KOPT-K1 (cell line): ENCODE results near the gene FRMPD3.

Source experiments
- H3K27ac ChIP-seq: fragments of 200-600 bp; sonication (generic); 2 replicates; pipeline ENCODE4 v1.5.1; 2016; ENCODE audit warnings: antibody characterized with exemption, mild to moderate bottlenecking, low read depth, low read length; ENCODE audit not compliant: poor library complexity, severe bottlenecking
- H3K36me3 ChIP-seq: fragments of 200-600 bp; sonication (generic); 2 replicates; pipeline ENCODE4 v1.5.1; 2017; ENCODE audit warnings: antibody characterized with exemption, mild to moderate bottlenecking, low read length, moderate library complexity; ENCODE audit not compliant: insufficient read depth
- H3K9me3 ChIP-seq: fragments of 200-600 bp; sonication (generic); 2 replicates; pipeline ENCODE4 v1.5.1; 2017; ENCODE audit warnings: antibody characterized with exemption, low read length, mild to moderate bottlenecking; ENCODE audit not compliant: insufficient read depth, poor library complexity, severe bottlenecking

The FRMPD3 gene

DNA sequence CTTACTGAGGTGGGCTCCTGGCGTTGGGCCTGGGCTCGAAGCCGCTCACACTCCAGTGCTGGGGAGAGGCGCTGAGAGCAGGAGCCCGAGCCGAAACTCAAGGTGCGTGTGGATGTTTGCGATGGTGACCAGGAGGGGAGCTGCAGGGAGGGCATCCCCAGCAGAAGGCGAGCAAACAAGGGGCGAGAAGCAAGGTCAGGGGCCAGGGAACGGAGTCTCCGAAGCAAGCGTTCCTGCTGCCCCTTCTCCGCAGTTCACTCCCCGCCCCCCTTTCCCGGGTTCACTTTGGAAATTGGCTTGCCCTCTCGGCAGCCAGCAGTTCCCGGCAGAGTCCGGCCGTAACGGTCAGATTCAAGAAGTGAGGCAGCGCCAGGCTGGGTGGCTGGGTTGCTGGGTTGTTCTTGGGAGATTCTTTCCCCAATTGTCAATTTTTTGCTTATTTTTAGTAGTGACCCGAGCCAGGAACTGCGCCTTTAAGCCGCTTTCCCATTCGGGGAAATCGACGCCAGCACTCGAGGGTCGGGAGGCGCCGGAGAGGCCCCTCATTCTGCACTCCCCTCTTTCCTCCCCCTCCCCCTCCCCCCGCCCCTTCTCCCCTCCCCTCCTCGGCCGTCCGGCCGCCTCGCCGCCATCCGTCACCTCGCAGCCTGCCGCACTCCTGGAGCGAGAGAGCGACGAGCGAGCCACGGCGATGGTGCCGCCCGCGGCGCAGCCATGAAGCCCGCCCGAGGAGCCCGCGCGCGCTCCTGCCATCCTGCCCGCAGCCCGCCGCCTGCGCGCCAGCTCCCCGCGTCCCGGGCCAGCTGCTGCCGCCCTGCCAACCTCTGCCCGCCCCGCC, at the start of gene FRMPD3:
Gene FRMPD3 (plus strand): TSS at position 655 of the 838 bp plus-strand sequence. CDS start 76,937 bp downstream, outside the sequence.
- no peaks in the 10 kb centered on the region for H3K9me3 ChIP-seq
- H3K36me3 ChIP-seq = no peaks in the 10 kb centered on the region
- H3K27ac ChIP-seq = no peak within 1 kb of the TSS

DNA sequence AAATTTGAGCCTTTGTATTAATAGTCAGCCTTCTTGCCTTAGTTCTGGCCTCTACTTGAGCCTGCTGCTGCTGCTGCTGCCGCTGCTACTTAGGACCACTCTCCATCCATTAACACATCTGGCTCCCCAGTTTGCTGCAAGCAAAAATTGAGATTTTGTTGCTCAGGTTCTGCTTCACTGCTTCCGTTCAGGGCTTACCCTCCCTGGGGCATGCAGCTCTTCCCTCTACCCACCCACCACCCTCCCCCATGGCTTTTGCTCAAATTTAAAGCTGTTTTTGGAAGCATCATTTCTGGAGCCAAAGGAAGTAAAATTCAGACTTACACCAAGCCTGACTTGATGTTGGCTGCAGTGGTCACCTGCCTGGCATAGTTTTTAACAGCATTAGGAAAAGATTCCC, 28.9 kb upstream of the FRMPD3 start:
- Histone ChIP-seq H3K9me3 (no peaks in the 10 kb centered on the region), H3K27ac (no peak overlapping the region), H3K36me3 (no peaks in the 10 kb centered on the region)

GRCh38 chrX:107421337-107421861, 28.1 kb upstream of the FRMPD3 start:
- no peaks in the 10 kb centered on the region for H3K36me3 ChIP-seq
- no peak overlapping the region for H3K27ac ChIP-seq
- no peaks in the 10 kb centered on the region for H3K9me3 ChIP-seq

DNA sequence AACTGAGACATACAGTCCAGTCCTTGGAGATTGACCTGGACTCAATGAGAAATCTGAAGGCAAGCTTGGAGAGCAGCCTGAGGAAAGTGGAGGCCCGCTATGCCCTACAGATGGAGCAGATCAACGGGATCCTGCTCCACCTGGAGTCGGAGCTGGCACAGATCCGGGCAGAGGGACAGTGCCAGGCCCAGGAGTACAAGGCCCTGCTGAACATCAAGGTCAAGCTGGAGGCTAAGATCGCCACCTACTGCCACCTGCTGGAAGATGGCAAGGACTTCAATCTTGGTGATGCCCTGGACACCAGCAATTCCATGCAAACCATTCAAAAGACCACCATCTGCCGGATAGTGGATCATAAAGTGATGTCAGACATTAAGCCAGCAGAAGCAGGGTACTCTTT, 20.4 kb upstream of the FRMPD3 start:
- no peaks in the 10 kb centered on the region for H3K36me3 ChIP-seq
- no peak overlapping the region for H3K27ac ChIP-seq
- no peaks in the 10 kb centered on the region for H3K9me3 ChIP-seq

DNA sequence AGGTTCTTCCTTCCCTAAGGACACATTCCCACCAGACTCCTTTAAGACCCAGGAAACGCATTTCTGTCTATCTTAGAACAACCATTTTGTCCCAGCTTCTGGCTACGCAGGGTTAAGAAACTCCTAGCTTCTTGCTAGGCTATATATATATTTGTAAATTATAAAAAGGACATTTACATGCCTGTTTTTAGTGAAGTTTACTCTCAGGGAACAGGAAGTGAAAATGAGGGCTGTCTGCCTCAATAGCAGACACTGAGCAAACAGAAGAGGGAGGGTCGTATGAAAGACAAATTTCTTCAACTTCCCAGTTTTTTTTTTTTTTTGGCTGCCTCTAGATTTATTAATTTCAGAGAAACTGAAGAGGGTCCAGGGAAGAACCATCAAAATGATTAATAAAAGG, 9.3 kb upstream of the FRMPD3 start:
- Histone ChIP-seq H3K27ac (no peak overlapping the region), H3K9me3 (no peaks in the 10 kb centered on the region), H3K36me3 (no peaks in the 10 kb centered on the region)

DNA sequence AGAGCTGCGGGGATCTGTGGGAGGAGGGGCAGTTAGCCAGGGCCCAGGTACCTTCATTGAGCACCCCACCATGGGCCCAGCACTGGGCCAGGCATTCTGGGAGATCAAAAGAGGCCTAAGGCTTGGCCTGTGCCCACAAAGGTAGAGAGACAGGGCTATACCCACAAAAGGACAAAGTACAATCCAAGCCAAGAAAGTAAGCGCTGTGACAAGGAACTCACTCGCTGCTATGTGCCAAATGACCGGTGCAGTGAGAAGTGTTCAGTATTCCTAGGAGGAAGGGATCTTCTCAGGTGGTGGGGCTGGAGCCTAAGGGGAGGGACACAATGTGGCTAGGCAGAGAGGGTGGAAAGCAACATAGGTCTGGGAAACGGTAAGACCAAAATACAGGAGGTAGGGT, 8.8 kb upstream of the FRMPD3 start:
- Histone ChIP-seq H3K27ac (no peak overlapping the region), H3K9me3 (no peaks in the 10 kb centered on the region), H3K36me3 (no peaks in the 10 kb centered on the region)

- Histone ChIP-seq H3K36me3 (no peaks in the 10 kb centered on the region), H3K27ac (no peak overlapping the region), H3K9me3 (no peaks in the 10 kb centered on the region)
These were observed 6.4 kb upstream of the FRMPD3 start for GRCh38 chrX:107442914-107443527.

DNA sequence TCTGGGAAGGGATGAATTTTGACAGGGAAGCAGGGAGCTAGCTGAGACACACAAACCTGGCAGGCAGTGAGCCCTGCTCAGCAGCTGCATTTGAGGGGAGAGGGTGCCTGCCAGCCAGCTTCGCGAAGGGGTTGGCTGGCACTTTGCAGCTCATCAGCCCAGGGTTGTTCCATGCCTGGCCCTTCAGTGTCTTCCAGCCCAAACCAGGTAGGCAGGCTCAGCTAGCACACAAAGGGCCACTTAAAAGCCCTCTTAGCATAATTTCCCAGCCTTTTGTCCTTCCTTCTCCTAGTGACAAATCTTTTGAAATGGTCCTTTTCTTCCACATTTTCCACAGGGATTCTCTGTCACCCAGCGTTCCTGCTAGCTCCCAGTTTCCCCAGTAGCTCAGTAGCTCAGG, 4.3 kb upstream of the FRMPD3 start:
- H3K27ac ChIP-seq = no peak overlapping the region
- no peaks in the 10 kb centered on the region for H3K36me3 ChIP-seq
- H3K9me3 ChIP-seq = no peaks in the 10 kb centered on the region

- Histone ChIP-seq H3K27ac (no peak overlapping the region), H3K9me3 (no peaks in the 10 kb centered on the region), H3K36me3 (no peaks in the 10 kb centered on the region)
These were observed 3.8 kb upstream of the FRMPD3 start for GRCh38 chrX:107445631-107446030.

DNA sequence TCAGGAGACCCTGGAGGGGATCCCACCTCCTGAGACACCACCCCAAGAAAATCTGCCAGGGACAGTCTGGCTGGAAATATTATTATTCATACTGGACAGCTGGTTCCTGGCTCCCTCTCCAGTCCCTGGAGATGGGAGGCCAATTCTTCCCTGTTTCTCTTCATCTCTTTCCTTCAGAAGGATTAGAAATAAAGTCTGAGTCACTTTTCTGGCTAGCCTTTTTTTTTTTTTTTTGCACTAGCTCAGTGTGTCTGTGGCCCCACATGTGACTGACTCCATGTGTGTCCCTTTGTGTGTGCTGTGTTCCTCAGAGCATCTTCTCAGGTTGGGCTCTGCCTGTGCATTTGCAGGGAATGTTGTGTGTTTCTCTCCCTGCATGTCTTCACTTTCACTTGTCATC, 1.8 kb upstream of the FRMPD3 start:
- Histone ChIP-seq H3K9me3 (no peaks in the 10 kb centered on the region), H3K36me3 (no peaks in the 10 kb centered on the region), H3K27ac (no peak overlapping the region)

- Histone ChIP-seq H3K9me3 (no peaks in the 10 kb centered on the region), H3K27ac (no peak overlapping the region), H3K36me3 (no peaks in the 10 kb centered on the region)
These were observed 841 bp upstream of the FRMPD3 start for GRCh38 chrX:107448625-107448997.

- H3K27ac ChIP-seq = no peak overlapping the region
- no peaks in the 10 kb centered on the region for H3K9me3 ChIP-seq
- H3K36me3 ChIP-seq = no peaks in the 10 kb centered on the region
These were observed 1.5 kb downstream of the FRMPD3 start for GRCh38 chrX:107450823-107451509.

DNA sequence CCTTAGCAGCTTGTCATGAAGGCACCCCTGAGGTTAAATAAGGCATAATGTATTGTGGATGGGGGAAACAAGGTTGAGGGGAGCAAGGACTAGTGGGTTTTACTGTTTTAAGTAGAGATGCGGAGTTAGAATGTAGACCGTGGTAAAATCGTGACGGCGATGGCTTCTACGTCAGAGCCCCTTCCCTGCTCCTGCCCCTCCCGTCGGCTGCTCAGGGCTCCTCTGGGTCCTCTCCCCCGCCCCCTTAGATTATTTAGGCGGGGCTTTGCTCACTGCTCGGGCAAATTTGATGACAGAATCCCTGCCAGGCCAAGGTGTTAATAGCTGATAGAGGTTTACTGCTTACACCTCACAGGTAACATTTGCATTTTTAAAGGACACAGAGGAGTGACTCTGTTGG, 2.3 kb downstream of the FRMPD3 start:
- no peak overlapping the region for H3K27ac ChIP-seq
- no peaks in the 10 kb centered on the region for H3K9me3 ChIP-seq
- H3K36me3 ChIP-seq = no peaks in the 10 kb centered on the region

- no peak overlapping the region for H3K27ac ChIP-seq
These were observed 3.1 kb downstream of the FRMPD3 start for GRCh38 chrX:107452581-107452980.

GRCh38 chrX:107454302-107454701, 4.8 kb downstream of the FRMPD3 start:
- Histone ChIP-seq H3K36me3 (no peaks in the 10 kb centered on the region), H3K27ac (no peak overlapping the region), H3K9me3 (no peaks in the 10 kb centered on the region)

More at GRCh38 chrX:107452581-107452980, 3.1 kb downstream of the FRMPD3 start:
- Histone ChIP-seq H3K36me3 (no peaks in the 10 kb centered on the region), H3K9me3 (no peaks in the 10 kb centered on the region)
